HEK293 (cell line): ENCODE measurements around the gene RBM14.
A peak's percentile ranks its signal among the peaks of the same experiment; 100 is the strongest.

Experiments
- BCL11A ChIP-seq: fragments of 450-650 bp; formaldehyde crosslinking; IDR thresholded peaks from 2 replicates; pipeline ENCODE4 v1.5.1; 2016; ENCODE audit warnings: low read depth, missing biosample characterization, missing genetic modification characterization
- BCL11B ChIP-seq: fragments of 450-650 bp; formaldehyde crosslinking; IDR thresholded peaks from 2 replicates; pipeline ENCODE4 v1.5.1; 2016; ENCODE audit warnings: low read depth, missing biosample characterization, missing genetic modification characterization
- HOXC10 ChIP-seq: sonication (generic); formaldehyde crosslinking; IDR thresholded peaks from 2 replicates; pipeline ENCODE4 v1.8.1; 2023; ENCODE audit warnings: mild to moderate bottlenecking, missing genetic modification reagents
- KLF8 ChIP-seq: fragments of 450-650 bp; formaldehyde crosslinking; IDR thresholded peaks from 2 replicates; pipeline ENCODE4 v1.5.1; 2016; ENCODE audit warnings: missing biosample characterization, missing genetic modification characterization
- OVOL3 ChIP-seq: fragments of 450-650 bp; formaldehyde crosslinking; IDR thresholded peaks from 2 replicates; pipeline ENCODE4 v1.5.1; 2016; ENCODE audit warnings: missing biosample characterization, missing genetic modification characterization
- PRDM1 ChIP-seq: fragments of 450-650 bp; formaldehyde crosslinking; IDR thresholded peaks from 2 replicates; pipeline ENCODE4; 2016; ENCODE audit warnings: missing biosample characterization, missing genetic modification characterization
- SP7 ChIP-seq: fragments of 450-650 bp; formaldehyde crosslinking; IDR thresholded peaks from 2 replicates; pipeline ENCODE4 v1.5.1; 2016; ENCODE audit warnings: missing biosample characterization, missing genetic modification characterization
- ZFHX2 ChIP-seq: fragments of 450-650 bp; formaldehyde crosslinking; conservative IDR thresholded peaks from 2 replicates; pipeline ENCODE4 v1.5.1; 2016; ENCODE audit warnings: missing biosample characterization, missing genetic modification characterization
- ZNF114 ChIP-seq: fragments of 450-650 bp; formaldehyde crosslinking; IDR thresholded peaks from 2 replicates; pipeline ENCODE4 v1.5.0; 2017; ENCODE audit warnings: missing biosample characterization, missing genetic modification characterization
- ZNF140 ChIP-seq: fragments of 450-650 bp; formaldehyde crosslinking; IDR thresholded peaks from 2 replicates; pipeline ENCODE4 v1.5.1; 2016; ENCODE audit warnings: missing biosample characterization, missing genetic modification characterization
- ZNF169 ChIP-seq: fragments of 450-650 bp; formaldehyde crosslinking; IDR thresholded peaks from 2 replicates; pipeline ENCODE4 v1.5.1; 2016; ENCODE audit warnings: missing biosample characterization, missing genetic modification characterization
- ZNF19 ChIP-seq: fragments of 450-650 bp; formaldehyde crosslinking; IDR thresholded peaks from 2 replicates; pipeline ENCODE4; 2016; ENCODE audit warnings: missing biosample characterization, missing genetic modification characterization, low read depth
- ZNF248 ChIP-seq: fragments of 450-650 bp; formaldehyde crosslinking; IDR thresholded peaks from 2 replicates; pipeline ENCODE4 v1.5.1; 2017; ENCODE audit warnings: missing biosample characterization, missing genetic modification characterization
- ZNF37A ChIP-seq: fragments of 450-650 bp; IDR thresholded peaks from 2 replicates; pipeline ENCODE4 v1.5.1; 2018; ENCODE audit warnings: missing biosample characterization, missing genetic modification characterization
- ZNF571 ChIP-seq: fragments of 450-650 bp; formaldehyde crosslinking; IDR thresholded peaks from 2 replicates; pipeline ENCODE4 v1.5.0; 2017; ENCODE audit warnings: missing biosample characterization, missing genetic modification characterization
- ZNF600 ChIP-seq: fragments of 450-650 bp; formaldehyde crosslinking; IDR thresholded peaks from 2 replicates; pipeline ENCODE4 v1.5.1; 2016; ENCODE audit warnings: missing biosample characterization, missing genetic modification characterization
- ZNF76 ChIP-seq: fragments of 450-650 bp; formaldehyde crosslinking; IDR thresholded peaks from 2 replicates; pipeline ENCODE4; 2016; ENCODE audit warnings: low read depth, missing biosample characterization, missing genetic modification characterization, borderline replicate concordance
- ZNF777 ChIP-seq: fragments of 450-650 bp; formaldehyde crosslinking; IDR thresholded peaks from 2 replicates; pipeline ENCODE4 v1.5.1; 2017; ENCODE audit warnings: missing biosample characterization, missing genetic modification characterization, borderline replicate concordance
- ZNF791 ChIP-seq: fragments of 450-650 bp; formaldehyde crosslinking; IDR thresholded peaks from 2 replicates; pipeline ENCODE4 v1.5.1; 2016; ENCODE audit warnings: missing biosample characterization, missing genetic modification characterization
- ZXDB ChIP-seq: fragments of 450-650 bp; formaldehyde crosslinking; IDR thresholded peaks from 2 replicates; pipeline ENCODE4 v1.5.1; 2016; ENCODE audit warnings: missing biosample characterization, missing genetic modification characterization
- TF ChIP-seq, protein P1 (sequence below): sonication (generic); formaldehyde crosslinking; IDR thresholded peaks from 2 replicates; pipeline ENCODE4 v1.8.1; 2022; ENCODE audit warnings: mild to moderate bottlenecking, moderate library complexity, missing genetic modification reagents
- TF ChIP-seq, protein P2 (sequence below): fragments of 450-650 bp; formaldehyde crosslinking; IDR thresholded peaks from 2 replicates; pipeline ENCODE4 v1.5.1; 2016; ENCODE audit warnings: missing biosample characterization, missing genetic modification characterization
- TF ChIP-seq, protein P3 (sequence below): fragments of 450-650 bp; formaldehyde crosslinking; IDR thresholded peaks from 2 replicates; pipeline ENCODE4 v1.5.1; 2016; ENCODE audit warnings: missing biosample characterization, missing genetic modification characterization
- TF ChIP-seq, protein P4 (sequence below): fragments of 450-650 bp; formaldehyde crosslinking; optimal IDR thresholded peaks from 2 replicates; pipeline ENCODE3; 2016; ENCODE audit warnings: missing biosample characterization, mild to moderate bottlenecking, missing genetic modification characterization
- TF ChIP-seq, protein P5 (sequence below): fragments of 450-650 bp; formaldehyde crosslinking; IDR thresholded peaks from 2 replicates; pipeline ENCODE4 v1.5.1; 2016; ENCODE audit warnings: missing biosample characterization, missing genetic modification characterization
- TF ChIP-seq, protein P6 (sequence below): fragments of 450-650 bp; formaldehyde crosslinking; IDR thresholded peaks from 2 replicates; pipeline ENCODE4 v1.5.1; 2016; ENCODE audit warnings: missing biosample characterization, missing genetic modification characterization, borderline replicate concordance

Gene RBM14

DNA sequence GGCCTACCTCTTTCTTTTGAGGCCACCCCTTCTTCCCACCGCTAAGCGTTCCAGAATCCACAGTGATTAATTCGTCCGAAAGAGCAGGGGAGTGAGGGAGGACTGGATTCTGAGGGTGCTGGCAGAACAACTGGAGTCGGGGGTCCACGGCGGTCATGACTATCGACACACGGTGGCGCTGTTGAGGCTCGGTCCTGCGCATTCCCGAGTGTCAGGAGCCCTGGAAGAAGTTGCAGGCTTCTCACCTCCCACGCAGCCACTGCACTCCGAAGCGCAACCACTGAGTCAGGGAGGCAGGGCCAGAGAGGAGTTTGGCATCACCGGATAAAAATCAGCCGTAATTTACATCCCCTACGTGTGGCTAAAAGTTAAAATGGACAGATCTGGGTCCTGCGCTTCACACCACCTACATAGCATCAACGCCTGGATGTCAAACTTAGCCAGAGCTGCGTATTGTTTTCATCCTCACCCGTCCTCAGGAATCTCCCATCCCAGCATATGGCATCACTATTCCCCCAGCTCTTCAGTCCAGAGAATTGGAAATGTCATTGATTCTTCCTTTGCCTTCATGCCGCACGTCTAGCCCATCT, 37.3 kb upstream of the RBM14 start (continued):
- TF ChIP-seq ZNF571 (tag by site-specific recombination) (no peak), ZXDB (no peak), ZNF114 (tag by site-specific recombination) (no peak), ZNF140 (tag by site-specific recombination) (no peak), PRDM1 (no peak), ZNF777 (tag by site-specific recombination) (no peak), ZNF76 (tag by site-specific recombination) (no peak), BCL11A (tag by site-specific recombination) (no peak), ZNF791 (tag by site-specific recombination) (no peak), ZNF248 (tag by site-specific recombination) (no peak), ZNF600 (tag by site-specific recombination) (peak; percentile 61), ZNF37A (tag by site-specific recombination) (no peak), HOXC10 (CRISPR knock-in tag) (no peak), ZNF169 (tag by site-specific recombination) (no peak), BCL11B (tag by site-specific recombination) (no peak), ZNF19 (tag by site-specific recombination) (no peak), SP7 (no peak), OVOL3 (tag by site-specific recombination) (no peak), KLF8 (tag by site-specific recombination) (no peak), ZFHX2 (tag by site-specific recombination) (peak; percentile 70)
- TF ChIP-seq, protein P1, sequence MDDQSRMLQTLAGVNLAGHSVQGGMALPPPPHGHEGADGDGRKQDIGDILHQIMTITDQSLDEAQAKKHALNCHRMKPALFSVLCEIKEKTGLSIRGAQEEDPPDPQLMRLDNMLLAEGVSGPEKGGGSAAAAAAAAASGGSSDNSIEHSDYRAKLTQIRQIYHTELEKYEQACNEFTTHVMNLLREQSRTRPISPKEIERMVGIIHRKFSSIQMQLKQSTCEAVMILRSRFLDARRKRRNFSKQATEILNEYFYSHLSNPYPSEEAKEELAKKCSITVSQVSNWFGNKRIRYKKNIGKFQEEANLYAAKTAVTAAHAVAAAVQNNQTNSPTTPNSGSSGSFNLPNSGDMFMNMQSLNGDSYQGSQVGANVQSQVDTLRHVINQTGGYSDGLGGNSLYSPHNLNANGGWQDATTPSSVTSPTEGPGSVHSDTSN (CRISPR knock-in tag), result no peak
- TF ChIP-seq, protein P2, sequence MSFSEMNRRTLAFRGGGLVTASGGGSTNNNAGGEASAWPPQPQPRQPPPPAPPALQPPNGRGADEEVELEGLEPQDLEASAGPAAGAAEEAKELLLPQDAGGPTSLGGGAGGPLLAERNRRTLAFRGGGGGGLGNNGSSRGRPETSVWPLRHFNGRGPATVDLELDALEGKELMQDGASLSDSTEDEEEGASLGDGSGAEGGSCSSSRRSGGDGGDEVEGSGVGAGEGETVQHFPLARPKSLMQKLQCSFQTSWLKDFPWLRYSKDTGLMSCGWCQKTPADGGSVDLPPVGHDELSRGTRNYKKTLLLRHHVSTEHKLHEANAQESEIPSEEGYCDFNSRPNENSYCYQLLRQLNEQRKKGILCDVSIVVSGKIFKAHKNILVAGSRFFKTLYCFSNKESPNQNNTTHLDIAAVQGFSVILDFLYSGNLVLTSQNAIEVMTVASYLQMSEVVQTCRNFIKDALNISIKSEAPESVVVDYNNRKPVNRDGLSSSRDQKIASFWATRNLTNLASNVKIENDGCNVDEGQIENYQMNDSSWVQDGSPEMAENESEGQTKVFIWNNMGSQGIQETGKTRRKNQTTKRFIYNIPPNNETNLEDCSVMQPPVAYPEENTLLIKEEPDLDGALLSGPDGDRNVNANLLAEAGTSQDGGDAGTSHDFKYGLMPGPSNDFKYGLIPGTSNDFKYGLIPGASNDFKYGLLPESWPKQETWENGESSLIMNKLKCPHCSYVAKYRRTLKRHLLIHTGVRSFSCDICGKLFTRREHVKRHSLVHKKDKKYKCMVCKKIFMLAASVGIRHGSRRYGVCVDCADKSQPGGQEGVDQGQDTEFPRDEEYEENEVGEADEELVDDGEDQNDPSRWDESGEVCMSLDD, result no peak
- TF ChIP-seq, protein P3, sequence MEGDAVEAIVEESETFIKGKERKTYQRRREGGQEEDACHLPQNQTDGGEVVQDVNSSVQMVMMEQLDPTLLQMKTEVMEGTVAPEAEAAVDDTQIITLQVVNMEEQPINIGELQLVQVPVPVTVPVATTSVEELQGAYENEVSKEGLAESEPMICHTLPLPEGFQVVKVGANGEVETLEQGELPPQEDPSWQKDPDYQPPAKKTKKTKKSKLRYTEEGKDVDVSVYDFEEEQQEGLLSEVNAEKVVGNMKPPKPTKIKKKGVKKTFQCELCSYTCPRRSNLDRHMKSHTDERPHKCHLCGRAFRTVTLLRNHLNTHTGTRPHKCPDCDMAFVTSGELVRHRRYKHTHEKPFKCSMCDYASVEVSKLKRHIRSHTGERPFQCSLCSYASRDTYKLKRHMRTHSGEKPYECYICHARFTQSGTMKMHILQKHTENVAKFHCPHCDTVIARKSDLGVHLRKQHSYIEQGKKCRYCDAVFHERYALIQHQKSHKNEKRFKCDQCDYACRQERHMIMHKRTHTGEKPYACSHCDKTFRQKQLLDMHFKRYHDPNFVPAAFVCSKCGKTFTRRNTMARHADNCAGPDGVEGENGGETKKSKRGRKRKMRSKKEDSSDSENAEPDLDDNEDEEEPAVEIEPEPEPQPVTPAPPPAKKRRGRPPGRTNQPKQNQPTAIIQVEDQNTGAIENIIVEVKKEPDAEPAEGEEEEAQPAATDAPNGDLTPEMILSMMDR (tag by site-specific recombination), result peak; percentile 65; the same call in 1 of the 2 replicates
- TF ChIP-seq, protein P4, sequence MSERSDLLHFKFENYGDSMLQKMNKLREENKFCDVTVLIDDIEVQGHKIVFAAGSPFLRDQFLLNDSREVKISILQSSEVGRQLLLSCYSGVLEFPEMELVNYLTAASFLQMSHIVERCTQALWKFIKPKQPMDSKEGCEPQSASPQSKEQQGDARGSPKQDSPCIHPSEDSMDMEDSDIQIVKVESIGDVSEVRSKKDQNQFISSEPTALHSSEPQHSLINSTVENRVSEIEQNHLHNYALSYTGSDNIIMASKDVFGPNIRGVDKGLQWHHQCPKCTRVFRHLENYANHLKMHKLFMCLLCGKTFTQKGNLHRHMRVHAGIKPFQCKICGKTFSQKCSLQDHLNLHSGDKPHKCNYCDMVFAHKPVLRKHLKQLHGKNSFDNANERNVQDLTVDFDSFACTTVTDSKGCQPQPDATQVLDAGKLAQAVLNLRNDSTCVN (tag by site-specific recombination), result peak; percentile 48
- TF ChIP-seq, protein P5, sequence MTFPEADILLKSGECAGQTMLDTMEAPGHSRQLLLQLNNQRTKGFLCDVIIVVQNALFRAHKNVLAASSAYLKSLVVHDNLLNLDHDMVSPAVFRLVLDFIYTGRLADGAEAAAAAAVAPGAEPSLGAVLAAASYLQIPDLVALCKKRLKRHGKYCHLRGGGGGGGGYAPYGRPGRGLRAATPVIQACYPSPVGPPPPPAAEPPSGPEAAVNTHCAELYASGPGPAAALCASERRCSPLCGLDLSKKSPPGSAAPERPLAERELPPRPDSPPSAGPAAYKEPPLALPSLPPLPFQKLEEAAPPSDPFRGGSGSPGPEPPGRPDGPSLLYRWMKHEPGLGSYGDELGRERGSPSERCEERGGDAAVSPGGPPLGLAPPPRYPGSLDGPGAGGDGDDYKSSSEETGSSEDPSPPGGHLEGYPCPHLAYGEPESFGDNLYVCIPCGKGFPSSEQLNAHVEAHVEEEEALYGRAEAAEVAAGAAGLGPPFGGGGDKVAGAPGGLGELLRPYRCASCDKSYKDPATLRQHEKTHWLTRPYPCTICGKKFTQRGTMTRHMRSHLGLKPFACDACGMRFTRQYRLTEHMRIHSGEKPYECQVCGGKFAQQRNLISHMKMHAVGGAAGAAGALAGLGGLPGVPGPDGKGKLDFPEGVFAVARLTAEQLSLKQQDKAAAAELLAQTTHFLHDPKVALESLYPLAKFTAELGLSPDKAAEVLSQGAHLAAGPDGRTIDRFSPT (tag by site-specific recombination), result no peak
- TF ChIP-seq, protein P6, sequence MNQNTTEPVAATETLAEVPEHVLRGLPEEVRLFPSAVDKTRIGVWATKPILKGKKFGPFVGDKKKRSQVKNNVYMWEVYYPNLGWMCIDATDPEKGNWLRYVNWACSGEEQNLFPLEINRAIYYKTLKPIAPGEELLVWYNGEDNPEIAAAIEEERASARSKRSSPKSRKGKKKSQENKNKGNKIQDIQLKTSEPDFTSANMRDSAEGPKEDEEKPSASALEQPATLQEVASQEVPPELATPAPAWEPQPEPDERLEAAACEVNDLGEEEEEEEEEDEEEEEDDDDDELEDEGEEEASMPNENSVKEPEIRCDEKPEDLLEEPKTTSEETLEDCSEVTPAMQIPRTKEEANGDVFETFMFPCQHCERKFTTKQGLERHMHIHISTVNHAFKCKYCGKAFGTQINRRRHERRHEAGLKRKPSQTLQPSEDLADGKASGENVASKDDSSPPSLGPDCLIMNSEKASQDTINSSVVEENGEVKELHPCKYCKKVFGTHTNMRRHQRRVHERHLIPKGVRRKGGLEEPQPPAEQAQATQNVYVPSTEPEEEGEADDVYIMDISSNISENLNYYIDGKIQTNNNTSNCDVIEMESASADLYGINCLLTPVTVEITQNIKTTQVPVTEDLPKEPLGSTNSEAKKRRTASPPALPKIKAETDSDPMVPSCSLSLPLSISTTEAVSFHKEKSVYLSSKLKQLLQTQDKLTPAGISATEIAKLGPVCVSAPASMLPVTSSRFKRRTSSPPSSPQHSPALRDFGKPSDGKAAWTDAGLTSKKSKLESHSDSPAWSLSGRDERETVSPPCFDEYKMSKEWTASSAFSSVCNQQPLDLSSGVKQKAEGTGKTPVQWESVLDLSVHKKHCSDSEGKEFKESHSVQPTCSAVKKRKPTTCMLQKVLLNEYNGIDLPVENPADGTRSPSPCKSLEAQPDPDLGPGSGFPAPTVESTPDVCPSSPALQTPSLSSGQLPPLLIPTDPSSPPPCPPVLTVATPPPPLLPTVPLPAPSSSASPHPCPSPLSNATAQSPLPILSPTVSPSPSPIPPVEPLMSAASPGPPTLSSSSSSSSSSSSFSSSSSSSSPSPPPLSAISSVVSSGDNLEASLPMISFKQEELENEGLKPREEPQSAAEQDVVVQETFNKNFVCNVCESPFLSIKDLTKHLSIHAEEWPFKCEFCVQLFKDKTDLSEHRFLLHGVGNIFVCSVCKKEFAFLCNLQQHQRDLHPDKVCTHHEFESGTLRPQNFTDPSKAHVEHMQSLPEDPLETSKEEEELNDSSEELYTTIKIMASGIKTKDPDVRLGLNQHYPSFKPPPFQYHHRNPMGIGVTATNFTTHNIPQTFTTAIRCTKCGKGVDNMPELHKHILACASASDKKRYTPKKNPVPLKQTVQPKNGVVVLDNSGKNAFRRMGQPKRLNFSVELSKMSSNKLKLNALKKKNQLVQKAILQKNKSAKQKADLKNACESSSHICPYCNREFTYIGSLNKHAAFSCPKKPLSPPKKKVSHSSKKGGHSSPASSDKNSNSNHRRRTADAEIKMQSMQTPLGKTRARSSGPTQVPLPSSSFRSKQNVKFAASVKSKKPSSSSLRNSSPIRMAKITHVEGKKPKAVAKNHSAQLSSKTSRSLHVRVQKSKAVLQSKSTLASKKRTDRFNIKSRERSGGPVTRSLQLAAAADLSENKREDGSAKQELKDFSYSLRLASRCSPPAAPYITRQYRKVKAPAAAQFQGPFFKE (tag by site-specific recombination), result no peak
